NCI-H2227 (cell line): ENCODE results near the gene RNF144A.

Experiments
- DNase-seq: peaks from one replicate; lab custom pipeline; 2025; ENCODE audit not compliant: unreplicated experiment; lab: John Stamatoyannopoulos, UW

RNF144A gene

DNA sequence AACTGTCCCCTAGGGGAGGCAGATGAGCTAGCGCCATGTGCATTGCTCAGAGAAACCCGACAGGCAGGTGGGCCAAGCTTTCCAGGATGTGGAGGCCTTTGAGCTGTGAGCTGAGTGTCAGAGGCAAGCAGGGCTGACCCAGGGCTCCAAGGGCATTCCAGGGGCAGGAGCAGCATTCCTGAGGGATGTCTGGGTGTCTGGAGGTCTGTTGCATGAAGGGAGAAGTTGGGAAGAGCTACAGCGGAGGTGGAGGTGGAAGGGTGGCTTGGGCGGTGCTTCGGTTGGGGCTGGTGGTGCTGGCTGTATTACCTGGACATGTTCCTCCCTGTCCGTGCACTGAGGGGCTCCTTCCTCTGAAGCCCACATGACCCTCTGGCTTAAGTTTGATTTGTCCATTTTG lies 102.8 kb downstream of the RNF144A start:
- DNase-seq = no peak

DNA sequence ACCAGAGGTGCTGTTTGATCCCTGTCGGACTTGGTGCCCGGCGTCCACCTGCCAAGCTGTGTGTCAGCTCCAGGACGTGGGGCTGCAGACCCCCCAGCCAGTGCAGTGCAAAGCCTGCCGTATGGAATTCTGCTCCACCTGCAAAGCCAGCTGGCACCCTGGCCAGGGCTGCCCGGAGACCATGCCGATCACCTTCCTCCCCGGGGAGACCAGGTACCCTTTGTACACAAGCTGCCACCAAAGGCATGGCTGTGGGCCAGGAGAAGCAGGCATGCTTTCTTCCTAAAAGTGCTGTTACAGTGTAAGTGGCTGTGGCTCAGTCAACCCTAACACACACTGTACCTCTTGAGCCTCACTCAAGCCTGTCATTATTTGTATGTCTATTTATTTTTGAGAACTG lies 103.3 kb downstream of the RNF144A start:
- no peak for DNase-seq

DNA sequence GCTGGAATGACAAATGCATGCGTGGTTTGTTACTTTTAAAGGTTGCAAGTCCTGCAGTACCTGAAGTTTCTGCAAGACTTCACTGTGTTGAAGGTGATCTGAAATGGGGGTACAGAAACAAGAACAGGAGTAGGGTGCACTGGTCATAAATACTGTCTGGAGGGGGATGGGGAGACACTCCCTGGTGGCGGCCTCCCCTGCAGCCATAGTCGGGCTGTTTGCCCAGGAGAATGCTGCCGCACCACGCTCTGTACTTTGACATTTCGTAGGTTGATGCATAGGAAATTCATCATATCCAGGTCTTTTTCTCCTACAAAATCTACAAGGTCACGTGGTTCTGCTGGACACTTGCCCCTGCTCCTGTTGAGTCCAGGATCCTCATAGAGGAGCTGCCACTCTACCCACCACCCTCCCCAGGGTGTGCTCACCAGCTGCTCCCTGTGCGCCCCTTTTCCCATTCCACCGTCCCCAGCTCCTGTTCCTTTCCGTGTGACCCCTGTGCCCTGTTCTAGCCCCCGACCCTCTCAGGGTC lies 103.8 kb downstream of the RNF144A start:
- no peak for DNase-seq

DNA sequence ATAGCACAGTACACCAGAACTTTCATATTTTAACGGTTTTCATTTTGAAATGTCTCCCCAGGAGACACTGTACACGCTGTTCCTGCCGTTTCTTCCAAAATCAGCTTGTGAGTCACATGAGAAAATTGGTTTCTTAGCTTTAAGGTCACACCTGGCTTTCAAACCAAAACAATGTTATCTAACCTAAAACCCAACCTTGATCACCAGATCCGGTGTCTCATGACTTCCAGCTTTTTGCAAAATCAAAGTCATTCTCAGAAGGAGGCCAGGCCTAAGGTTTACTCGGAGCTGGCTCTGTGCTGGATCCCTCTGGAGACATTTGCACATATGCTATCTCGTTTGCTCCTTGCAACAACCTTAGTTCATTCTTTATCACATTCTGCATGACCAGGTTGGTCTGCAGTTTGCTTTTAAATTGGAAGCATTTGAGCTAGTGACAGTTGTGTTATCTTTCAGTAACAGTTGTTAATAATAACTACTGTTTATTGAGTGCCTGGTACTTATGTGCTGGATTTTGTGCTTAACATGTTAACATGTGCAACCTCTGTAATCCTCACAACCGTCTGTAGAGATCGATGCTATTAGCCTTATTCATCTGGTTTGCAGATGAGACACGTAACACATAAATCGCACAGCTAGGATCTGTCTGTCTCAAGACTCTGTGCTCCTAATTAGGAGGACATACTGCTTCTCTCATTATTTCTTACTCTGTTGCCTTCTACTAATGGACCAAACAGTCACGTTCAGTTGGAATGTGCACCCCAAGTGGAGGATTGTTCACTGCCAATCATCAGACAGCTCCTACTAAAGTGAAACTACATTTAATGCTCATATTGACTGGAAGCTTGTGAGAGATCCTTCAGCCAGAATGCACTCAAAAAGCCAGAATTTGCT lies 105.5 kb downstream of the RNF144A start:
- DNase-seq = no peak

DNA sequence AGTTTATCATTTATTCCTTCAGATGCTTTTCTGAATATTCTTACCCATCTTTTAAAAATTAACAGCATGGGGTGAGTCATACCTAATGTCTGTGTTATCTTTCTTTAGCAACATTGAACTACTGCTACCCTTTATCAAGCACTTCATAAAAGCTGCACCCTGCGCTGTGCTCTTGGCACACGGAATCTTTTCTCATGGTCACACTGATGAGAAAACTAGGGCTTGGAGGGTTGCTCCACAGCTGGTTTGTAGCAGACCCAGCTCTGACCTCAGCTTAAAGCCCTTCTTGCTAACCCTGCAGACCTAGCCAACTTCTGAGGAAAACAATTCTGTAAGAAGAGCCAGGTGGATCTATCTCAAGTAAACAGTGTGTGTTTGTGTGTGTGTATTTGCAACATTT lies 106.3 kb downstream of the RNF144A start:
- DNase-seq = no peak

DNA sequence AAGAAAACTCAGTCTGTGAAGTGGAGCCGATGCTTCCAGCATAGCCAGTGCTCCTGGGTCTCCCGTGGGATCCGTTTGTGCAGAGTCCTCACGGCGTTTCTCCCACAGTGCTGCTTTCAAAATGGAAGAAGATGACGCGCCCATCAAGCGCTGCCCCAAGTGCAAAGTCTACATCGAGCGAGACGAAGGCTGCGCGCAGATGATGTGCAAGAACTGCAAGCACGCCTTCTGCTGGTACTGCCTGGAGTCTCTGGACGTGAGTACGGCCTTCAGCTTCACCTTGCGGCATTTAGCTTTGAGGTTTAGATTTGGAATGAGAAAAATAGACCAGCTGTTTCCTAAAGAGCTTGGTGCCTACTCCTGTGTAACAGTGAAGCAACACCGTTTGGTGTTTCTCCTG lies 107.0 kb downstream of the RNF144A start:
- no peak for DNase-seq

DNA sequence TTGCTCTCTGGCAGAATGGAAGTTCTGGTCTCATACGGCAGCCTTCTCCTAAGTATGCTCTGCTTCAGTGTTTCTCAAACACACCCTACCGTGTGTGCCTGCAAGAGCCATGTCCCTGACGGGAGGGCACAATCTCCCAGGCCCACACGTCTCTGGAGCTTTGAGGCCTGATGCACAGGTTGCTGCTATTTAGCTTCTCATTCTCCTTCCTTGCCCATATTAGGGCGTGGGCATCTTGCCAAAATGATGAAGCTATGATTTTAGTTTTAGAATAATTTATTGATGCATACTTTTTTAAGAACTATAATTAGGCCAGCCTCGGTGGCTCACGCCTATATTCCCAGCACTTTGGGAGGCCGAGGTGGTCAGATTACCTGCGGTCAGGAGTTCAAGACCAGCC lies 107.9 kb downstream of the RNF144A start:
- no peak for DNase-seq

DNA sequence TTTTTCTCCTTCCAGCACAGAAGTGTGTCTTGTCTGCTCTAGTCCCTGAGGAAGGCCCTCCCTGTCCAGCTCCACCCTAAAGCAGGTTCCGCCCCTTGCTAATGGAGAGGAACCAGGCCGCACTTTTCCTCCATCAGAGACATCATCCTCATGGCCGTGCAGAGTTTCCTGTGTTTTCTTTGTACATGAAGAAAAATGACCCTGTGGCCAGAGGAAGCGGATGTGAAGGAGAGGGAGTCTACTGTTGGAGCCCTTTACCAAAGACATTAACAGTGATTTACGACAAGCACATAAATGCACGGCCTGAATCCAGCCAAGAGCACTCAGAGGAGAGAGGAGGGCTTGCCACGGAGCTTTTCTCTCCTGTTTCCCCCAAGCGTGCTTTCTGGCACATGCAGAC lies 109.5 kb downstream of the RNF144A start:
- peak; percentile 41 for DNase-seq

DNA sequence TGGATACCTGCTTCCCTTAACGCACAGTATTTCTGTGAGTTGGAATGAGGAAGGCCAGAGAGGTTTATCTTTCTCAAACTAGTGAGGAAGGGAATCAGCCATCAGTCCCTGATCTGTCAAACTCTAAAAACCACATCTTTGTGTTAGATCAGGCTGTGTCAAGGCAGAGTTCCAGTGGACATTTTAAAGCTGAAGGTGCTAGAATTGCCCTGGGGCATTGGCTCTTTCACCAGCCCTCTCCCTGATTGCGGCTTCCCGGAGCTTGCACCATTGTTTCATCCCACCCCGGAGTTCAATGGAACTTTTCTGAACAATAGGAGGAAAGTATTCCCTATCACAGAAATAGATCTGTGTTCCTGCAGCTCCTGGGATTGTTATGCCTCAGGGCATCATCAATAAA lies 110.2 kb downstream of the RNF144A start:
- no peak for DNase-seq

DNA sequence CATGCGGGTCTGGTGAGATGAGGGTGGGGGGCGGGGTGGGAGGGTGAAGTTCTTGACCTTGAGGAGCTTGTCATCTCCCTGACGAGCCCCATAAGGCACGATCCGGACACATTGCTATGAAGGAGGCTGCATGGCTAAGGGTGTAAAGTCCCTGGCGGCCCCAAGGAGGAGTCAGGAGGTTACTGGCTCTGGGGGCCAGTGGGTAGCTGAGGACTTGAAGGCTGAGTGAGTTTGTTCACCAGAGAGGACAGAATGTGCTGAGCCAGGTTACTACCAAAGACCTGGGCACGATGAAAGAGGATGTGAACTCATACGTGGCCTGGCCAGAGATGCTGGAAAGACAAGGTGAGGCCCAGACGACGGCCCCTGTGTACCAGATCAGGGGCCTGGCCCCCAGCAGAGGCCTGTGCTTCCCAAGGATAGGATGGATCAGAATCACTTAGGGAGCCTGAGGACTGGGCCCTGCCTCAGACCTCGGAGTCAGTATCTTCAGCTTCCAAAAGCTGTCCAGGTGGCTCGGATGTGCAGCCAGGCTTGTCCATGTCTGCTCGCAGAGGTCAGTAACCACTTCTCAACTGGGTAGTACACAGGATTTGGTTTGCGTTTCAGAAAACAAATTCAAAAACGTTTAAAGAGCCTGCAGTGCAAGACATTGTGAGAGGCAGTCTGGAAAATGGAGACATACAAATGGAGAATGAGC lies 110.9 kb downstream of the RNF144A start:
- DNase-seq = no peak

DNA sequence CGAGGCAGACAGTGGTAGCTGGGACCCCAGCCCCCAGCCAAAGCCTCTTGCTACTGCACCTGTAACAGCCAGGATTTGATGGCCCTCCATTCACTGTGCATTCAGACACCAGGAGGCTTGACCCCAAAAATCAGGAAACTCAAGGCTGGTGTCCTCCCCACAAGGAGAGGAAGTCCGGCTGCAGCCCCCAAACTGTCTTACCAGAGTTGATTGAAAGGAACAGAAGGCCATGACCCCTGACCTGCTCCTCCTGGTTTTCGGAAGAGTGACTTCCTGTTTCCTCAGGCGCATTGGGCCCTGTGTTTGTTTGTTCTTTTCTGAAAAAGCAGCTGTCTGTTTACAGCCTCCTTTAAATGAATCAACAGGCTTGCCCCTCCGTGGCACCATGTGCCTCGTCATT lies 111.6 kb downstream of the RNF144A start:
- no peak for DNase-seq

DNA sequence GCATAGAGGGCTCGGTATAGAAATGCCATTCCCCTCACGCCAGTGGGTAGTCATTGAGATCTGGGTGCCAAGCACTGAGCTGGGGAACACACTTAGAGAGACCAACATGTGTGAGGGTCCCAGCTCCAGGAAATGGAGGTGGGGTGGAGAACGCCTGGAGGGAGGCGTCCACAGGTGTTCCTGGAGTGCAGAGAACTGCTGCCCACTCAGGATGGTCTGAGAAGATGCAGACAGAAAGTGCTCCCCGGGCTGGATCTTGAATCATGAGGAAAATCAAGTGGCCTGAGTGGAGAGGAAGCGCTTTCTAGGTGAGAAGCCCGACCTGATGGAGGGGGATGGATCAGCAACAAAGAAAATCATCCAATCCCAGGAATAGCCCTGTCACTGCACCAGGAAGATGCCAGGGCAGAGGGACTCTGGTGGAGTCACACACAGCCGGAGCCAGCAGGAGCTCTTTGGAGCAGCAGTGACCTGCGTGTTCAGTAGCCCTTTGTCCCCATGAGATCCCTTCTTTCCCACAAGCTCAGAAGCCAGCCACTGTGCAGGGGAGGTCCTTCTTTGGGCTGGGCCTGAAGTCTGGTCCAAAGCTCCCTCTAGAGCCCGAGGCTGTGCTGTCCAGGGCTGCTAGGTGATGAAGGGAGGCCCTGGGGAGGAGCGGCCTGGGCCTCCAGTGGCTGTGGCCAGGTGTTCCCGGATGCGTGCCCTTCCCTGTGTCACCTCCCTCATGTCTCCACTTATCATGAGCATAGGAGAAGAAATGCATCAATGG lies 112.3 kb downstream of the RNF144A start:
- DNase-seq = no peak

DNA sequence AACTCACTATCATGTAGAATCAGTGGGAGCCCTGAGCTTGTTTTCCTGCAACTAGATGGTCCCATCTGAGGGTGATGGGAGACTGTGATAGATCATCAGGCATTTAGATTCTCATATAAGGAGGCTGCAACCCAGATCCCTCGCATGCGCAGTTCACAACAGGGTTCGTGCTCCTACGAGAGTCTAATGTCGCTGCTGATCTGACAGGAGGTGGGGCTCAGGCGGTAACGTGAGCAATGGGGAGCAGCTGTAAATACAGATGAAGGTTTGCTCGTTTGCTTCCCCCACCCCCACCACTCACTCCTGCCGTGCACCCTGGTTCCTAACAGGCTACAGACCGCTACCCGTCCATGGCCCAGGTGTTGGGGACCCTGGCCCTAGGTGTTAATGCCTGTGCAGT lies 113.6 kb downstream of the RNF144A start:
- DNase-seq = no peak

DNA sequence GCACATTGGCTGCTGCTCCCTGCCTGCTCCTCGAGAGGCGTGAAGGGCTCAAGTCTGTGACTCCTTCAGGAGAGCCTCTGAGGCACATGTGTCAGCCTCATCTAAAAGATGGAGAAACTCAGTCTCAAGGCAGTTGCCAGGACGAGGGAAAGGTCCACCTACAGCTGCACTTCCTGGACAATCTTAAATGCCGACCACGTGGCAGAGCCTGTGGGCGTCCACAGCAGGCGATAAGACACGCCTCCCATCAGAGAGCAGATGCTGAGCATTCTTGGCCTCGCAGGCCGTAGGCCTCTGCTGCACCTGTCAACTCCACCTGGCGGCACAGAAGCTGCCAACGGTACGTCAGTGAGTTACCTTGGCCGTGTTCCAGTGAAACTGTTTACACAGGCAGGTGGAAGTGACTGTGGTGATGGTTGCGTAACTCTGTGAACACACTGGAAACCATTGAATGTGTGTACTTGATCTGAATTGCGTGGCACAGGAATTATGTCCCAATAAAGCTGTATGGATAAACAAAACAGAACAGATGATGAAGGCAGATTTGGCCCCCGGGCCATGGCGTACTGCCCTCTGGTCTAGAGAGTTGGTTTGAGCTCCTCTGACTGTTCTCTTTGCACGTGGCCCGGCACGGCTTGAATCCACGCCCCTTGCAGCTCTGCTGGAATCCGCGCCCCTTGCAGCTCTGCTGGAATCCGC lies 114.5 kb downstream of the RNF144A start:
- no peak for DNase-seq

DNA sequence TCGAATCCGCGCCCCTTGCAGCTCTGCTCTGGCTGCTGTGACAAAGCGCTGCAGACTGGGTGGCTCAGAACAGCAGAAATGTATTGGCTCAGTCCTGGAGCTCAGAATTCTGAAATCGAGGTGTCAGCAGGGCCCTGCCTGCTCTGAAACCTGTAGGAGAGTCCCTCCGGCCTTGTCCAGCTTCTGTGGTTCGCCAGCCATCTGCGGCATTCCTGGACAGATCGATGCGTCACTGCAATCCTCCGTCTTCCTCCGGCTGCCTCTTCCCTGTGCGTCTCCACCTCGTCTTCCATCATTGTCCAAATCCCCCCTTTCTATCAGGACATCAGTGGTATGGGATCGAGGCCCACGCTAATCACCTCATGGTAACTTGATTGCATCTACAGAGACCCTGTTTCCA lies 115.2 kb downstream of the RNF144A start:
- no peak for DNase-seq

DNA sequence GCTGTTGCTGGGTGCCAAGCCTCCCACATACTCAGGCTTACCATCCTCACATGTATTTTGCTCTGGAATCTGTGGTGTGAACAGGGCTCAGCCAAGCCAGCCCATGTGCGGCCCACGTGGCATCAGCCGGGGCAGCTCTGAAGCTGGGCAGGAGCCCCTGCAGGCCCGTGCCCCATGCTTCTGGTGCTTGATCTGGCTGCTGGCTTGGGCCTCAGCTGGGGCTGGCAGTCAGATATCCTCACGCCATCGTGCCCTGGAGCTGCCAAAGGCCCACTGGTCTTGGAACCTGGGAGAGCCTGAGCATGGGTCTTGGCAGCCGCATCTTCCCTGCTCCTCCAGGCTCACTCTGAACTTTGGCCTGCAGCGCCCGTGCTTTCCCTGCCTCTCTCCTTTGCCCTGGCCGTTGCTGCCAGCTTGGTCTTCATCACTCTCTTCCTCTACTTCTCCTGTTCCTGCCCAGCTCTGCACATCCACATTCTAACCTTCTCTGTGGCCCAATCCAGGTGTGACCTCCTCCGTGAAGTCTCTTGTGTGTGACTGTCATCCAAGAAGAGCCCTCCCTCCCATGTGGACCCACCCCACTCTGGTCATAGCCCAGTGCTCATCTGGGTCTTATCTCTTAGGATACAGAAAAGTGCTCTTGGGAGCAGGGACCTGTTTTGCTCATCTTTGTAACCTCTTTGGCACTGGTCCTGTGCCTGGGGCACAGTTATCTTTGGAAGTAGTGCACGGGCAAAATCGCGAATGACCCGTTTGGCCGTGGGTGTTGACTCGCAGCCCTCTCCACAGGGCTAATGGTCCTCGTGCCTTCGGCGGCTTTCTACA lies 116.1 kb downstream of the RNF144A start:
- no peak for DNase-seq

DNA sequence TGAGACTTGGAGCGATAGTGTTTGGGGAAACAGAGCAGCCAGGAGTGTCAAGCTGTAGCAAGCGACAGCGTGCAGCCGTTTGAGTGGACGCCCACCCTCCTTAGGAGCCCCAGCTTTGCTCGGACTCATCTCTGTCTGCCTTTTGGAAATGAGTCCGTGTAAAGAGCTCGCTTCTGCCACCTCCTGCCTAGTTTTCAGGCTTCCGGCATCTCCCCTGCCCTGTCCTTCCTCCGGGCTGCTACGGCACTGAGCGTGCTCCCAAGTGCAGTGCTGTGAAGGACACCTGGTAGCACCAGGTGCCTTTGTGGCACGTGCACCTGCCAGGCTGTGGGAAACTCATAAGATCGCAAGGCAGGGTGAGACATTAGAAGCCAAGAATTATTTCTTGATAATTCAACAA lies 117.1 kb downstream of the RNF144A start:
- no peak for DNase-seq

DNA sequence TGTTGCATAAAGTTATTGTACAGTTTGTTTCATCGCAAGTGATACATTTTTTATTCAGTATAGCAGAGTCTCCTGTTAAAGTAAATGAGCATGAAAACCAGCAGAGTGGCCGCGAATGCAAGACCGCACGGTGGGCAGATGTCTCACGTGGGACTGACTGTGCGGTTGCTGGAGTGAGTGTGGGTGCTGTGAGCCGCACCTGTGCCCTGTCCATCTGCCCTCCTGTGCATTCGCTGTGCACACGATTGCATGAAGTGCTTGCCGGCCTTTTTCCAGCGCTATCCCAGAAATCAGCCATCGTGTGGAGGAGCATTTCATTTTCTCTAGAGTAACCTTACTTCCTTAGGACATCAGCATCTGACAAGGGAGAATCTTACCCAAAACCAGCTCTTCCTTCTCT lies 118.7 kb downstream of the RNF144A start:
- DNase-seq = no peak

DNA sequence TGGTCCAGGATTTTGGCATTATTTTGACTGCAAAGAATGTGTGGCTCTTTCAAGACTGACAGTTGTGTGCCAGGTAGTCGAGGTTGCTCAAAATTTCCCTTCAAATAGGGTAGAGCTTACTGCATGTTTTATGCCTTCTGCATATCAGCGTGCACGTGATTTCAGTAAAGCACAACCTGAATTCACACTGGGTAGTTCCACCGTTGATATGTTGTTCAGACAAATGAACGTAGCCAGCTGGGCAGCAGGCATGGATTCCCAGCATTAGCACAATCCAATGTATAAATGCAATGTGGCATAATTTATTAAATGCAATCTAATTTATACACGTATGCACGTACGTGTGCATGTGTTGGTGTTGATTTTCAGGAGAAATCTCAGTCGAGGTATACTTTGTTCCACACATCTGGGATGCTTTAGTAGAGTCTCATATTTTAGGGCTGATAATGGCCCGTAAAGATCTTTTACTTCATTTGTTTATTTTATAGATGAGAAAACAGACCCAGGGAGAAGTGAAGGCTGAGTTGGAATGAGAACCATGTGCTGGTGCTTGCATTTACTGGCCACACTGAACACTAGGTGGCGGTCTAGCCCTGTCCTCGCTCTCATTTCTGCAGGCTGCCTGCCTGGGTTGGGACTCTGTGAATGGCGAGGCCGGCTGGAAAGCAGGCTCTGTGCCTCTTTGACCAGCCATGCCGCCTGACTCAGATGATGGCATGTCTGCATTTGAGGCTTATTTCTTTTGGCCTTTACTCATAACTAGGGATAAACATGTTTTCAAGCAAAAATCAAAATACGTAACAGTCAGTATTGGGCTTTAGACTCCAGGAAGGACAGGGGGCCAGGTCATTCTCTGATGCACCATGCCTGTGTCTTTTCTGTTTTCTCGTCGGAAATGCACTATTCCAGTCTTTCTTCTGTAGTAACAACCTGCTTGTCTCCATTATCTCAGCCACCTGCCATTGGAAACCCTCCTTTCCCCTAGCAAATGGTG lies 120.4 kb downstream of the RNF144A start:
- DNase-seq = peak; percentile 77
